Hepatocyte (in vitro differentiated cells): Measurements from ENCODE around the gene ARID3A.

Source experiments
- CTCF ChIP-seq: fragments of 200-600 bp; sonication (generic); IDR thresholded peaks from 2 replicates; pipeline ENCODE4 v1.5.1; 2016; ENCODE audit warnings: antibody characterized with exemption, mild to moderate bottlenecking; ENCODE audit not compliant: poor library complexity
- EZH2 ChIP-seq: fragments of 200-600 bp; sonication (generic); IDR thresholded peaks from 2 replicates; pipeline ENCODE4 v1.6.1; 2016; ENCODE audit warnings: antibody characterized with exemption, mild to moderate bottlenecking, borderline replicate concordance
- EZH2phosphoT487 ChIP-seq: fragments of 200-600 bp; sonication (generic); IDR thresholded peaks from one replicate; pipeline ENCODE4 v1.6.1; 2018; ENCODE audit warnings: antibody characterized with exemption, mild to moderate bottlenecking, low read depth, moderate library complexity; ENCODE audit not compliant: unreplicated experiment, severe bottlenecking

GRCh38 chr19:988081-988480 is 62.2 kb downstream of the ARID3A start:
- TF ChIP-seq CTCF: no peak
- no peak for TF ChIP-seq EZH2
- no peak for TF ChIP-seq EZH2phosphoT487
